GM12865 (cell line): ENCODE results near the gene TCAF2.
"Not testable (repeated sequence)": the region's sequence is repeated elsewhere in the genome, so short reads cannot be mapped to it uniquely, and the experiment has no call there.

ENCODE experiments used
- DNase-seq: peaks from one replicate; pipeline ENCODE4 v3.0.0; 2010; ENCODE audit warnings: low read depth
- H3K4me3 ChIP-seq: 2 replicates; pipeline ENCODE4 v1.5.1; 2011; ENCODE audit warnings: mild to moderate bottlenecking, low read depth, low read length, control low read depth
- CTCF ChIP-seq: IDR thresholded peaks from 2 replicates; pipeline ENCODE4 v1.5.1; 2011; ENCODE audit warnings: low read length, control low read depth, low read depth, inconsistent platforms; ENCODE audit not compliant: insufficient read depth; ENCODE audit errors: missing control alignments

Gene TCAF2

GRCh38 chr7:143620646-143621045, at the start of gene TCAF2:
TCAF2 (plus strand) TSS chr7:143620974.
- DNase-seq: not testable (repeated sequence)

DNA sequence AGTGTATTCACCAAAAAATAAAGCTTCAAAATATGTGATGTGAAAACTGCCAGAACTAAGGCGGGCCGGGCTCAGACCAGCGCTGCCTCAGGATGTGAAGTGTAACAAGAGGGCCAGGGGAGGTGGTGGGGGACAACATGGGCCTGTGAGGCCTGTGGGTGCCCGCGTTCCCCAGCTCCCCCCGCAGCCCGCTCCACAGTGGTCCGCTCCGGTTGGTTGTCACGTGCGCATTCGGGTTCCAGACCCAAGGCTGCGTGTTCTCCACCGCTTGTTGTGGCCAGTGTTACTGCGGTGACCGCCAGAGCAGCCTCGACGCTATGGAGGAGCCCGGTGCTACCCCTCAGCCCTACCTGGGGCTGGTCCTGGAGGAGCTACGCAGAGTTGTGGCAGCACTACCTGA, 49.3 kb upstream of the TCAF2 start, which contains the start of gene CTAGE15:
TSS of gene CTAGE15 (plus strand) at position 301 of the 400 bp plus-strand sequence. CDS start at position 318, 17 bp downstream.
- not testable (repeated sequence) for DNase-seq, H3K4me3 ChIP-seq

More at GRCh38 chr7:143620646-143621045, at the start of gene TCAF2:
- peak within 1 kb of the TSS; percentile 28; the same call in 1 of the 2 replicates for H3K4me3 ChIP-seq

GRCh38 chr7:143588183-143588582, 32.6 kb upstream of the TCAF2 start:
- not testable (repeated sequence) for H3K4me3 ChIP-seq, DNase-seq

GRCh38 chr7:143589897-143590296, 30.9 kb upstream of the TCAF2 start:
- DNase-seq, H3K4me3 ChIP-seq: not testable (repeated sequence)

- not testable (repeated sequence) for H3K4me3 ChIP-seq, DNase-seq
These were observed 22.7 kb upstream of the TCAF2 start for GRCh38 chr7:143598086-143598485.

- not testable (repeated sequence) for H3K4me3 ChIP-seq, DNase-seq
These were observed 17.2 kb upstream of the TCAF2 start for GRCh38 chr7:143603549-143603948.

GRCh38 chr7:143606088-143606487, 14.7 kb upstream of the TCAF2 start:
- not testable (repeated sequence) for DNase-seq, H3K4me3 ChIP-seq

DNA sequence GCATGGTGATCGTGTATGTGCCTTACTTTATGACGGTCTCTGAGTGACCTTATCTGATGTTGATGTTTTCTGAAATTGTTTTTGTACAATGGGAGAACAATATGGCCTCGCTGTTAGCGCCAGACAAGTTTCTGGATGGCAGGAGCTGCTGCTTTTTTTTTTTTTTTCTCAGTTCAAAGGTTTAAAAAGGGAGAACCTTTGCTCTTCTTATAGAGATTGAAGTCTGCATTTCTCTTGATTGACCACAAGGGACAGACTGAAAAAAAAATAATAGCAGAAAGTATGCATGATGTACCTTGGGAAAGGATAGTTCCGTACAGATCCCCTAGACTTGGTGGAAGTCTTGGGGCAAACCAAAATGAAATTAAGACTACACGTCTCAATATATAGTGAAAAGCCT, 5.2 kb upstream of the TCAF2 start:
- H3K4me3 ChIP-seq, DNase-seq: not testable (repeated sequence)

GRCh38 chr7:143617204-143617603, 3.6 kb upstream of the TCAF2 start:
- DNase-seq, H3K4me3 ChIP-seq: not testable (repeated sequence)

DNA sequence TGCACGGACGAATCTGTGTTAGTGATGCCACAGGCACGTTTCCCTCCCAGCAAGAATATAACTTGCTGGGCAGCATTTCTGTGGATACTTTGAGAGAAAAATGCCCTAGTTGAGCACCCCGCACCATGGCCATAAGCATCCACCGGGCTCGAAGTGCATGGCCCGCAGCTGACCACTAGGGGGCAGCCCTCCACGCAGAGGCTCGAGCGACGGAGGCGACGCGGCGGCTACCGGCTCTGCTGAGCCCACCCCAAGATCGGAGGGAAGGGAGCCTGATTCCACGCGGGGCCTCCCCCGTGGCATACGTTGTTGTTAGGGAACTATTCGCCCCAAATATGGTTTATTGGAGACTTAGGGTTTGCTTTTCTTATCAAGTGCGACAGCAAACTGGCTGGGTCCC, 716 bp upstream of the TCAF2 start:
- TF ChIP-seq CTCF: peak; percentile 22
- not testable (repeated sequence) for DNase-seq, H3K4me3 ChIP-seq

GRCh38 chr7:143621175-143621574, 401 bp downstream of the TCAF2 start:
- DNase-seq: not testable (repeated sequence)

DNA sequence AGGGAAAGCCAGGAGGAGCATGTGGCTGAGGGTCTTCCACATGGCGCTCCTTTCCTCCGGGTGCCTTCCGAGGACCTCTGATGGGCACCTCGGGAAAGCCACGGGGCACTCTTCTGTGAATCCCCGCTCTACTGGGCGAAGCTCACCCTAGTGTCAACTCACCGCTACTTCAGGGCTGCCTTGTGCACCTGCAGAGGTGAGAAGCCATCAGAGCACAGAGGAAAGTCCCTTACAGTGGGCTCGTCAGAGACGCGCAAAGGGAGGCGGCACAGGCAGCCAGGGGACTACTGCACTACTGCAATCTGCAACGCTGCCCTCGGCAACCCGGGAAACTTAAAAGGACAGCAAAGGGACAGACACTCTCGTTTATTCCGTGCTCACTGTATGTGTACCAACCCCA, 1.4 kb downstream of the TCAF2 start:
- H3K4me3 ChIP-seq, DNase-seq: not testable (repeated sequence)

More at GRCh38 chr7:143621175-143621574, 401 bp downstream of the TCAF2 start:
- H3K4me3 ChIP-seq: not testable (repeated sequence)

GRCh38 chr7:143630653-143631052, 9.9 kb downstream of the TCAF2 start:
- not testable (repeated sequence) for H3K4me3 ChIP-seq, DNase-seq

DNA sequence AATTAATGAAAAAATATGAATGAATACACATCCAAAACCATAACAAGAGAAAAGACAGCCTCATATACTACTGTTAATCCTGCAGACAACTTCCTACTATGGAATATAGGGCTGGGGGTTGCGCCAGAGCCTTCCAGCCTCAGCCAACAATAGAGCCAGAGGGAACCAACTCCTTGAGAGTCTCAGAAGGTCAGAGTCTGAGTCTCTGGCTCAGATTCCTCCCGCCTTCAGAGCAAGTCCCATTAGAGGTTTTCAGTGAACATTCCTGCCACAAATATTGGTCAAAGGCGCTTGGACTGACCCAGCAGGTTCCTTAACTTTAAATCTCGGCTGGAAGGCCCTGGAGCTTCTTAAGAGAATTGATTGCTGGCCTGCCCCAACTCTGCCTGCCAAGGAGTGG, 11.7 kb downstream of the TCAF2 start:
- DNase-seq, H3K4me3 ChIP-seq: not testable (repeated sequence)

GRCh38 chr7:143633013-143633618, 12.3 kb downstream of the TCAF2 start:
- H3K4me3 ChIP-seq, DNase-seq: not testable (repeated sequence)

DNA sequence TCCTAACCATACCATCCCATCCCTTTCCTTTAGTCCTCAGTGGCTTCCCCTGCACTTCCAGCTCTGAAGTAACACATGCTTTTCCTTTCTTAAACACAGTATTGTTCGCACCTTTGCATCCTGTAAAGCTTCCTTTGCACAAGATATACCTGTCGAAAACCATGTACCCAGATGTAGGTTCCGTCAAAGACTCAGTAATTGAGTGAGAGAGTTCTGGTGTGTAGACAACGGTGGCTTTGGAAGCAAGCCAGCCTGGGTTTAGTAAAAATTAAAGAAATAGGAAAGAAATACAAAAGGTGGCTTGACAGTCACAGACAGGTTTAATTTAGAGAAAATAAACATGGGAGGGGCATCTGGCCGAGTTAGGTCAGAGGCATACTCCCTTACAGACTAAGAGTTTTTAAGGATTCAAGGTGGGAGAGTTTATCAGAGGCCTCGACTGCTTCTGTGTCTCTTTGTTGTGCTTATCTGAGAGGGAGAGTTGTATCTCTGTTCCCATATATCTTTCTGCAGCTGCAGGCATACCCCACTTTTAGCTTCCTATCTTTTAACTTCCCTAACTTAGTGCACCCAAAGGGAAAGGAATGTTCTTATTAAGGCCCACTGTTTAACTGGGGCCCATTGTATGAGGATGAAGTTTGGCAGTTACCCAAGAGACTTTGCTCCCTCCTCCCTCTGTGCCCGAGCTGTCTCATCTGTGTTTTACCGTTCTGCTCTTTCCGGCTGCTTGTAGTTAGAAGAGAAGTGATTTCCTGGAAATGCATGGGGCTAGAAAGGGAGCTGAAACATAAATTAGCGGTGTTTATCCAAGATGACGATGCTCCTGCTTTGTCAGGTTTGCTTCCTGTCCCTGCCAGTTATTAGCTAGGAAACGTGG, 14.8 kb downstream of the TCAF2 start:
- H3K4me3 ChIP-seq, DNase-seq: not testable (repeated sequence)

DNA sequence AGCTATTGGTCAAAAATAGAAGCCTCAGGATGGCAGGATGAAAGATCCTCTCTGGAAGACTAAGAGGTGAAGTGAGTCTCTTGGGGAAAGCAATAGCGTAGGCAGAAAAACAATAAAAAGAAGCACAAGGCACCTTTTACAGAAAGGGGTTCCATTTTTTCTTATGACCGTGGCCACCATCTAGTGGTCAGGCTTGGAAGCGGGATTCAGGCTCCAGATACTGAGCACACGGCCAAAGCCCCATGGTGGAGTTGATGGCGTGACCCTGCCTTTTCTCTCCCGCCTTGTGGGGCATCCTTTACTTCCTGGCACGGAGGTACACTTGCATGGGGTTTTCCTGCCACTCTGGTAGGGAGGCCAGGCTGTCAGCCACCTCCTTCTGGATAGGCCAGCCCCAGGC, 18.6 kb downstream of the TCAF2 start:
- not testable (repeated sequence) for DNase-seq, H3K4me3 ChIP-seq

DNA sequence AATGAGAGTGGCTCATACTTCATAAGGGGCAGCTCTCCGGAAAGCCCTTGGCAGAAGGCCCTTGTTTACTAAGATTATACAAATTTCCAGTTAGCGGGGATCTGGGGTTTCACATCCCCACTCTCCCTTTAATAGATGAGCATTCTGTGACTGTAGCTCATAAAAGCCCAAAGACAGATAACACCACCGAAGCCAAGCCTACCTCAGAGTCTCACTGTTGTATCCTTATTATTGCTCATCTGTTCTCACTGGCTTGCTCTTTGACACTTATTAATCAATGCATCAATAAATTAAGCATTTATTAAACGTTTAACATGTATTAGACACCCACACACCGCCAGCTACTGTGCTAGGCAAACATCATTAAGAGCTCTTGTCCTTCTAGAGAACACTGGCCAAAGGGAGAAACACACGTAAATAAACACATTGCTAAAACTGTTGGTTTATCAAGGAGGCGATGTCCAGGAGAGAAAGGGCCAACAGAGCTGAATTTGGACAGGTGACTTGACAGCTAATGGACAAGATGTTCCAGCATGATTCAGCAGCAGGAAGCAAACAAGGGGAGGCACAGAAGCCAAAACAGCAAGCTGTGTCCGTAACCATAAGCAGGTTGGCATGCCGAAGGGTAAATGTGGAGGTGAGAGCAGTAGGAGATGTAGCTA, 19.9 kb downstream of the TCAF2 start:
- DNase-seq, H3K4me3 ChIP-seq: not testable (repeated sequence)
